ENCODE data around the gene CIB2.

Gene CIB2

GRCh38 chr15:78082743-78083110 is 48.5 kb downstream of the CIB2 start:
- FAIRE-seq, result no peak

GRCh38 chr15:78082106-78082742 is 49.0 kb downstream of the CIB2 start:
- no peak for FAIRE-seq

- FAIRE-seq, result no peak
These were observed 51.2 kb downstream of the CIB2 start for GRCh38 chr15:78080088-78080460.

GRCh38 chr15:78079298-78080087 is 51.8 kb downstream of the CIB2 start:
- FAIRE-seq, result no peak

GRCh38 chr15:78077871-78078210 is 53.4 kb downstream of the CIB2 start:
- FAIRE-seq, result no peak

GRCh38 chr15:78077053-78077870 is 54.0 kb downstream of the CIB2 start, which contains the start of gene TBC1D2B:
TSS of gene TBC1D2B (minus strand) at chr15:78077711. CDS start at chr15:78077652, 59 bp downstream.
- no peak for FAIRE-seq

- no peak for FAIRE-seq
These were observed 54.8 kb downstream of the CIB2 start for GRCh38 chr15:78076231-78077052.

- FAIRE-seq, result peak; percentile 11
These were observed 55.6 kb downstream of the CIB2 start for GRCh38 chr15:78075490-78076230.

- no peak for FAIRE-seq
These were observed 58.0 kb downstream of the CIB2 start for GRCh38 chr15:78073046-78073787.

- no peak for FAIRE-seq
These were observed 59.0 kb downstream of the CIB2 start for GRCh38 chr15:78072080-78072892.

GRCh38 chr15:78071383-78071782 is 59.9 kb downstream of the CIB2 start:
- no peak for FAIRE-seq

GRCh38 chr15:78070049-78070700 is 61.1 kb downstream of the CIB2 start:
- no peak for FAIRE-seq

GRCh38 chr15:78069462-78070029 is 61.7 kb downstream of the CIB2 start:
- FAIRE-seq, result no peak

GRCh38 chr15:78069052-78069414 is 62.2 kb downstream of the CIB2 start:
- FAIRE-seq, result no peak

- no peak for FAIRE-seq
These were observed 63.7 kb downstream of the CIB2 start for GRCh38 chr15:78067328-78068228.

GRCh38 chr15:78065973-78066946 is 65.0 kb downstream of the CIB2 start:
- FAIRE-seq, result no peak

- no peak for FAIRE-seq
These were observed 65.9 kb downstream of the CIB2 start for GRCh38 chr15:78065284-78065872.
